BLaER1 (cell line): ENCODE results near the gene SH3BP1.

Source experiments
- H3K27ac ChIP-seq: shearing (Covaris generic); formaldehyde crosslinking; 2 replicates; pipeline ENCODE4 v1.8.1; 2022
- H3K27me3 ChIP-seq: shearing (Covaris generic); formaldehyde crosslinking; 2 replicates; pipeline ENCODE4 v1.8.1; 2022
- H3K36me3 ChIP-seq: shearing (Covaris generic); formaldehyde crosslinking; 2 replicates; pipeline ENCODE4 v1.8.1; 2022
- H3K4me1 ChIP-seq: shearing (Covaris generic); formaldehyde crosslinking; 2 replicates; pipeline ENCODE4 v1.8.1; 2022
- H3K4me2 ChIP-seq: shearing (Covaris generic); formaldehyde crosslinking; 2 replicates; pipeline ENCODE4 v1.8.1; 2022
- H3K4me3 ChIP-seq: shearing (Covaris generic); formaldehyde crosslinking; 2 replicates; pipeline ENCODE4 v1.8.1; 2022
- H3K9ac ChIP-seq: shearing (Covaris generic); formaldehyde crosslinking; 2 replicates; pipeline ENCODE4 v1.8.1; 2022
- H3K9me3 ChIP-seq: shearing (Covaris generic); formaldehyde crosslinking; 2 replicates; pipeline ENCODE4 v1.8.1; 2022
- H4K20me1 ChIP-seq: shearing (Covaris generic); formaldehyde crosslinking; 2 replicates; pipeline ENCODE4 v1.8.1; 2022
- Cebpa-rat ChIP-seq: shearing (Covaris generic); IDR thresholded peaks from 2 replicates; pipeline ENCODE4 v1.8.1; 2022

SH3BP1 gene

DNA sequence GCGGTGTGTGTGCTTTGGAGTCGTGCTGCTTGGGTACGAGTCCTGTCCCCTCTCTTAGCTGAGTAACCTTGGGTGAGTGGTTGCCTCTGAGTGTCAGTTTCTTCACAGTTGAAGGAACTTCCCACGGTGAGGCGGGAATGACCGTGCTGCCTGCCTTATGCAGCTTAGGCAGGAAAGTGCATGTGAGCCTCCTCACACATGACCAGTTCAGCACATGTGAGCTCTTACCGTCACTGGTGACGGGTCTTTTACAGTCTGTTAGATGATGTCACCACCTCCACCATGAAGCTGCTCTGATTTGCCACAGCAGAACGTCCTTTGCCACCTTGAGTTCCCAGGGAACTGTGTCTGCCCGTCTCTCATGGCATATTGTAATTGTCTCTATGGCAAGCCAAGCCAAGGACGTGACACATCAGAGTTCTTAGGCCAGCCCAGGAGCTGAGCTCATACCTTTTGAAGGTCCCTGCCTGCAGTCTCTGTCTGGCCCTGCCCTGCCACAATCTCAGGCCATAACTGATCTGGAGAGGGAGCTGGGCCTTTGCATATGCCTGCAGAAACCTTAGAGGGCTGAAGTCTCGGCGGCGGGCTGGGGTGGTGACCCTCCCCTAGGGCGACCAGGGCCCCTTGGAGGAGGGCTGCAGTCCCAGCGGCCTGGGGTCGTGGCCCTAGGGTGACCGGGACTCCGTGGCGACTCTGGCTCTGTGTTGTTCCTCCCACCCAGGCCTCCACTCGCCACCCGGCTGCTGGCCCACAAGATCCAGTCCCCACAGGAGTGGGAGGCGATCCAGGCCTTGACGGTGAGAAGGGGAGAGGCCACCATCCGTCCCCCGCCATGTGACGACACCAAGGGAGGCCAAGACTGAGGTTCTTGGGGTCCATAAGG lies 23.0 kb upstream of the SH3BP1 start:
- H3K9ac ChIP-seq, result no peak overlapping the region
- peaks cover 19% of the 10 kb centered on the region for H3K4me1 ChIP-seq
- TF ChIP-seq Cebpa-rat, result no peak
- no peaks in the 10 kb centered on the region for H3K27me3 ChIP-seq
- no peak overlapping the region for H3K4me2 ChIP-seq
- no peak overlapping the region for H3K4me3 ChIP-seq
- peaks cover 95% of the 10 kb centered on the region for H3K36me3 ChIP-seq
- H3K9me3 ChIP-seq, result no peaks in the 10 kb centered on the region
- no peak overlapping the region; the same call in 1 of the 2 replicates for H3K27ac ChIP-seq
- H4K20me1 ChIP-seq, result 0 out of 2 replicates have a peak, but pooled peaks cover 7% of the 10 kb centered on the region

DNA sequence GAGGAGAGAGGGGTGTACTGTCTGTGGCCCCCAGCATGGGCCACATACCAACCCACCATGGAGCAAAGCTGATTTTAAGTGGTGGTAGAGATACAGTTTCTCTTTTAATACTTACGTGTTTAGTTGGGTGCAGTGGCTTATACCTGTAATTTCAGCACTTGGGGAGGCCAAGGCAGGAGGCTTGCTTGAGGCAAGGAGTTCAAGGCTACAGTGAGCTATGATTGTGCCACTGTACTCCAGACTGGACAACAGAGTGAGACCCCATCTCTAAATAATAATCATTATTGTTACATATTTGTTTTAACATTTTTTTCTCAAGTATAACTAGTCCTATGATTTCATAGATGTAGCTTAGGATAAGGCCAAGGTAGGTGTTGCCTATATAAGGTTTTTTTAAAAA lies 22.0 kb upstream of the SH3BP1 start:
- Histone ChIP-seq H3K9me3 (no peaks in the 10 kb centered on the region), H3K27me3 (no peaks in the 10 kb centered on the region), H3K9ac (no peak overlapping the region), H4K20me1 (0 out of 2 replicates have a peak, but pooled peaks cover 5% of the 10 kb centered on the region), H3K4me3 (no peak overlapping the region), H3K4me2 (no peak overlapping the region), H3K36me3 (peaks cover 97% of the 10 kb centered on the region), H3K4me1 (peaks cover 16% of the 10 kb centered on the region; the same call in 1 of the 2 replicates), H3K27ac (no peak overlapping the region; the same call in 1 of the 2 replicates)
- TF ChIP-seq Cebpa-rat, result no peak

DNA sequence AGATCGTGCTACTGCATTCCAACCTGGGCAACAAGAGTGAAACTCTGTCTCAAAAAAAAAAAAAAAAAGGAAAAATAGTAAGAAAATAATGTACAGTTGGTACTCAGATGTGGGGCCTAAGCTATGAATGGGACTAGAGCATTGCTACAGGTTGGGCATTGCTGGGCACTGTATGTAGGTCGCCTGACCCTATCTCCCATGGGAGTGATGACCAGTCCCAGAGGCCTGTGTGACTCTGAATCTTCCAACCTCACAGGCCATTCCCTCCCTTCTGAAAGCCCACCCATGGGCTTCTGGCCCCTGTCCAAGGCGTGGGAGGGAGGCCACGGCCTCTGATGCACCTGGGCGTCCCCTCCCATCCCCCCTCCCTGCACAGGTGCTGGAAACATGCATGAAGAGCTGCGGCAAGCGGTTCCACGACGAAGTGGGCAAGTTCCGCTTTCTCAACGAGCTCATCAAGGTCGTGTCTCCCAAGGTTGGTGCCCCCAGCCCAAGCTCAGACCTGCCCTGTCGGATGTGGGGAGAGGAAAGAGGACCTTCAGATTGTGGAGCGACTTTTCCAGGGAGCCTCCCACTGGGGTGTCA lies 21.3 kb upstream of the SH3BP1 start:
- H3K36me3 ChIP-seq, result peaks cover 98% of the 10 kb centered on the region
- H3K9ac ChIP-seq, result no peak overlapping the region
- no peak overlapping the region for H3K27ac ChIP-seq
- no peak overlapping the region for H3K4me2 ChIP-seq
- no peaks in the 10 kb centered on the region for H3K27me3 ChIP-seq
- peaks cover 16% of the 10 kb centered on the region for H3K4me1 ChIP-seq
- H3K9me3 ChIP-seq, result no peaks in the 10 kb centered on the region
- H4K20me1 ChIP-seq, result 0 out of 2 replicates have a peak, but pooled peaks cover 1% of the 10 kb centered on the region
- TF ChIP-seq Cebpa-rat, result no peak
- no peak overlapping the region for H3K4me3 ChIP-seq

DNA sequence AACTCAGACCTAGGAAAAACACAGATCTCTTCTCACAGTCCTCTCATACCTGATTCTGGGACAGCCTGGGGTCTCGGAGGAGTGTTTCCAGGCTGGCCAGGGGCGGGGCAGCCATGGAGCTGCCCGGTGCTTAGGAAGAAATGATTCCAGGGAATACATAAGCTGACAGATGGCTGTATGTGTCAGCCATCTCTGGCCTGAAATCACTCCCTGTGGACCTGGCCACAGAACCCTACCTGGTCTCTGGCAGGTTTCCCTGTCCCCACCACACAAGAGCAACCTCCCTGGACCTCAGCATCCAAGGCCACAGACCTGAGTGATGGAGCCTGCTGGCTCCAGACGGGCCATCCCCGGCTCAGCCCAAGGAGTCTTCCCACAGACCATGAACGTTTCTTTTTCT lies 20.8 kb upstream of the SH3BP1 start:
- Histone ChIP-seq H3K9ac (no peak overlapping the region), H3K4me3 (no peak overlapping the region), H3K4me1 (peaks cover 20% of the 10 kb centered on the region), H3K27me3 (no peaks in the 10 kb centered on the region), H3K9me3 (no peaks in the 10 kb centered on the region), H3K36me3 (peaks cover 95% of the 10 kb centered on the region), H3K4me2 (no peak overlapping the region), H3K27ac (no peak overlapping the region), H4K20me1 (no peaks in the 10 kb centered on the region)
- no peak for TF ChIP-seq Cebpa-rat

DNA sequence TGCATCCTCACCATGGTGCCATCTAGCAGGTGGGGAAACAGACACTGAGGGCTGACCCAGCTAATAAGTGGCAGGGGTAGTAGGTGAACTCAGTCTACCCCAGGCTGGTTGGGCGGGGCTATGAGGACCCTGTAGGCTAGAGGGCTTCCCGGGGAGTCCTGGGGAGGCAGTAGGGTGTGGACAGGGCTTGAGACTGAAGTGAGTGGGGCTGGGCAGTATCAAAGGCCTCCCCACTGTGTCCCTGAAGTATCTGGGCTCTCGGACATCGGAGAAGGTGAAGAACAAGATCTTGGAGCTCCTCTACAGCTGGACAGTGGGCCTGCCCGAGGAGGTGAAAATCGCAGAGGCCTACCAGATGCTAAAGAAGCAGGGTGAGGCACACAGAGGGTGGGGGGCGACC lies 19.5 kb upstream of the SH3BP1 start:
- Histone ChIP-seq H3K36me3 (peaks cover 87% of the 10 kb centered on the region), H3K27me3 (no peaks in the 10 kb centered on the region), H3K27ac (no peak overlapping the region), H3K9ac (0 out of 2 replicates have a peak overlapping the region, but pooled peaks have one; percentile 24), H4K20me1 (no peaks in the 10 kb centered on the region), H3K4me3 (no peak overlapping the region), H3K4me1 (peaks cover 33% of the 10 kb centered on the region), H3K4me2 (no peak overlapping the region), H3K9me3 (no peaks in the 10 kb centered on the region)
- TF ChIP-seq Cebpa-rat, result no peak

DNA sequence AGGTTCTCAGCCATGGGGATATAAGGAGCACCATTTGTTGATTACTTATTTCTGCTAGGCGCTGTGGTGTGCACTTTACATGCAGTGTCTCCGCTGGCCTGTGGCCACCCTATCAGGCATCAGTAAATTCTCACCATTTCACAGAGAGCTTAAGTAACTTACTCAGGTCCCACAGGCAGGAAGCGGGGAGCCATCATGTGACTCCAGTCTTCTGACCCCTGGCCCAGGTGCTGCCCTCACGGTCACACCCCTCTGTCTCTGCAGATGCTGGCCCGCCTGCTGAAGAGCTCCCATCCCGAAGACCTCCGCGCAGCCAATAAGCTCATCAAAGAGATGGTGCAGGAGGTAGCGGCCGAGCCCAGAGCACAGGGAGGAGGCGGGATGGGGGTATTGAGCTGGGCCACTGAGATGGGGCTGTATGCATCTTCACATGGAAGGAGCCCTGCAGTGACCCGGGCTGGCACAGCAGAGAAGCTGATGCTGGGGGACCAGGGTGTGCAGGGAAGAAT lies 18.1 kb upstream of the SH3BP1 start:
- Histone ChIP-seq H3K27me3 (no peaks in the 10 kb centered on the region), H3K4me1 (peaks cover 48% of the 10 kb centered on the region), H3K9ac (0 out of 2 replicates have a peak overlapping the region, but pooled peaks have one; percentile 3), H3K4me3 (no peak overlapping the region), H4K20me1 (no peaks in the 10 kb centered on the region), H3K36me3 (peaks cover 73% of the 10 kb centered on the region), H3K4me2 (no peak overlapping the region), H3K9me3 (no peaks in the 10 kb centered on the region), H3K27ac (no peak overlapping the region)
- no peak for TF ChIP-seq Cebpa-rat

DNA sequence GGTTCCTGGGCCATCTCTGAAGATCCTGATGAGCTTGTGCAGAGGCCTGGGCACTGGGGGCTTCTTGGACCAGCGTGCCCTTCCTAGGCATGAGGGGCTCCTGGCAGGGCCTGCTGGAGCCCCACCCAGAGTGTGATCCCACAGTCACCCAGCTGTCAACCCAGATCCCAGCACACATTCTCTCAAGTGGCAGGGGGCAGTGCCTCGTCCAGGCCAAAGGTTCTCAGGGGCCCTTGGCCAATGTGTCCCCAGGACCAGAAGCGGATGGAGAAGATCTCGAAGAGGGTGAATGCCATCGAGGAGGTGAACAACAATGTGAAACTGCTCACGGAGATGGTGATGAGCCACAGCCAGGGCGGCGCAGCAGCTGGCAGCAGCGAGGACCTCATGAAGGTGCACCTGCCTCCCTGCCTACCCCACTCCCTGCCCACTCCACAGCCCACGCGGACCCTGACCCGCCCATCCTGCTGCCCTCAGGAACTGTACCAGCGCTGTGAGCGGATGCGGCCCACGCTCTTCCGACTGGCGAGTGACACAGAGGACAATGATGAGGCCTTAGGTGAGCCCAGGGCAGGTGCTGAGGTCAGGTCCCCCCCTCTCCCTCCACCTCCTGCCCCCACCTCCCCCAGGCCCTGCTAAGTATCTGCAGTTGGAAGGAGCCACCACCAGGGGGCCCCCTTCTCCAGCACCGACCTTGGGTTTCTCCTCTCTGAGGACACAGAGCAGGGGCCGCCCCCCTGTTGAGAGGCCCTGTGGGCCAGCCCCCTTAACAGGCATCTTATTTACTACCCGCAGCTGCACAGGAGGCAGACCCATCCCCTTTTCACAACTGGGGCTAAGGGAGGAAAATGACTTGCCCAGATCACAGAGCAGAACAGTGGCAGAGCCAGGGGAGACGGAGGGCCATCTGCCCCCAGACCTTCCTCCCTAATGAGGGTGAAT lies 16.1 kb upstream of the SH3BP1 start:
- H3K27ac ChIP-seq, result peak overlapping the region; percentile 92
- H3K27me3 ChIP-seq, result no peaks in the 10 kb centered on the region
- H3K4me1 ChIP-seq, result peaks cover 57% of the 10 kb centered on the region
- no peaks in the 10 kb centered on the region for H3K9me3 ChIP-seq
- H3K36me3 ChIP-seq, result peaks cover 54% of the 10 kb centered on the region
- H3K4me3 ChIP-seq, result no peak overlapping the region
- TF ChIP-seq Cebpa-rat, result no peak
- peak overlapping the region; percentile 70 for H3K9ac ChIP-seq
- H3K4me2 ChIP-seq, result peak overlapping the region; percentile 90
- H4K20me1 ChIP-seq, result no peaks in the 10 kb centered on the region

DNA sequence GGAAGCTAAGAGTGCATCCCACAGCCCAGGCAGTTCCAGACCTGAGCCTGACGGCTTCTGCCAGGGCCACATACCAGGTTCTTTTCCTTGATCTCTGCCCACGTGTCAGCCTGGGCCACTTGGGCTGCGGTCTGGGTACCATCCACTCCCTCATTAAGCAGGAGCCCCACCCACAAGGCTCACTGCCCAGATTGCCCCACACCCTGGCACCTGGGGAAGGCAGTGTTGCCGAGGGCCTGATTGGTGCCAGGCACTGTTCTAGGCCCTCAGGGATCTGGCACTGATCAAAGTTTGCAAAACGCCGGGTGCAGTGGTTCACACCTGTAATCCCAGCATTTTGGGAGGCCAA lies 15.5 kb upstream of the SH3BP1 start:
- H4K20me1 ChIP-seq, result no peaks in the 10 kb centered on the region
- peaks cover 52% of the 10 kb centered on the region for H3K36me3 ChIP-seq
- no peaks in the 10 kb centered on the region for H3K27me3 ChIP-seq
- H3K9me3 ChIP-seq, result no peaks in the 10 kb centered on the region
- peak overlapping the region; percentile 70 for H3K9ac ChIP-seq
- TF ChIP-seq Cebpa-rat, result no peak; the same call in 1 of the 2 replicates
- H3K4me2 ChIP-seq, result peak overlapping the region; percentile 90
- H3K27ac ChIP-seq, result peak overlapping the region; percentile 92
- H3K4me1 ChIP-seq, result peaks cover 61% of the 10 kb centered on the region
- no peak overlapping the region for H3K4me3 ChIP-seq

DNA sequence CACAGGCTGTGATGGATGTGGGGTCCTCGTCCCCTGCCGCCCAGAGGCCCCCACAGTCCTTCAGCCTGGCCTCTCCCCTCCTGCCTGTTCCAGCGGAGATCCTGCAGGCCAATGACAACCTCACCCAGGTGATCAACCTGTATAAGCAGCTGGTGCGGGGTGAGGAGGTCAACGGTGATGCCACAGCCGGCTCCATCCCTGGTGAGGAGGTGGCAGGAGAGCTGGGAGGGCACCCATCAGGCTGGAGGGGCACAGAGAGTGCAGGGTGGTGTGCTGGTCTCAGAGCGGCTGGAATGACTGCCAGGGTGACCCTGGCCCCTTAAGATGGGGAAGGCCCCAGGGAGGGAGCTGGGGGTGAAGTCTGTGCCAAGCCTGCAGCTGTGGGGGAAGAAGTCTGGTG lies 14.6 kb upstream of the SH3BP1 start:
- peak overlapping the region; percentile 90 for H3K4me2 ChIP-seq
- no peaks in the 10 kb centered on the region for H3K9me3 ChIP-seq
- peaks cover 52% of the 10 kb centered on the region for H3K36me3 ChIP-seq
- peak overlapping the region; percentile 70 for H3K9ac ChIP-seq
- no peak for TF ChIP-seq Cebpa-rat
- no peaks in the 10 kb centered on the region for H4K20me1 ChIP-seq
- peaks cover 70% of the 10 kb centered on the region for H3K4me1 ChIP-seq
- peak overlapping the region; percentile 92 for H3K27ac ChIP-seq
- peak overlapping the region; percentile 42; the same call in 1 of the 2 replicates for H3K4me3 ChIP-seq
- H3K27me3 ChIP-seq, result no peaks in the 10 kb centered on the region
